Measurements from ENCODE around the gene SGTB. TPM values are rescaled to one million over a fixed set of nuclear protein-coding genes. Genes with fewer than 3 reads are reported as not detected.

The SGTB gene
- polyA plus RNA-seq, 1 donor from 2014 or later = 9.6 TPM

DNA sequence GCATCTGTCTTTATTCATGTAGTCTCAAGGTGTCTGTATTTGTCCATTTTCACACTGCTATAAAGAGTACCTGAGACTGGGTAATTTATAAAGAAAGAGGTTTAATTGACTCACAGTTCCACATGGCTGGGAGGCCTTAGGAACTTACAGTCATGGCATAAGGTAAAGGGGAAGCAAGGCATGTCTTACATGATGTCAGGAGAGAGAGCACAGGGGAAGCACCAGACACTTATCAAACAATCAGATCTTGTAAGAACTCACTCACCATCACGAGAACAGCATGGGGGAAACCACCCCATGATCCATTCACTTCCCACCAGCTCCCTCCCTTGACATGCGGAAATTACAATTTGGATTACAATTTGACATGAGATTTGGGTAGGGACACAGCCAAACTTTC lies 44.3 kb upstream of the SGTB start:
- Histone ChIP-seq H2AFZ (ENCODE audit: low read depth, low read length) (no peak overlapping the region), H4K20me1 (ENCODE audit: insufficient read depth) (no peaks in the 10 kb centered on the region), H3K9ac (ENCODE audit: low read length) (no peak overlapping the region), H3K27me3 (ENCODE audit: insufficient read depth, low read depth, low read length) (no peaks in the 10 kb centered on the region), H3K36me3 (ENCODE audit: insufficient read depth, low read length) (peaks cover 4% of the 10 kb centered on the region), H3K4me3 (ENCODE audit: low read length) (no peak overlapping the region), H3F3A (ENCODE audit: insufficient read depth, low read length, poor library complexity, severe bottlenecking) (no peaks in the 10 kb centered on the region), H3K4me2 (ENCODE audit: low read length) (no peak overlapping the region), H3K9me3 (ENCODE audit: low read length) (no peaks in the 10 kb centered on the region), H3K9me2 (ENCODE audit: insufficient read depth, low read length) (no peaks in the 10 kb centered on the region), H3K79me2 (replicated peaks; ENCODE audit: insufficient read depth, low read length) (no peaks in the 10 kb centered on the region), H3K27ac (ENCODE audit: low read length) (no peak overlapping the region)
- TF ChIP-seq TAF1 (IDR thresholded peaks at IDR 0.05; ENCODE audit: low read depth) (no peak), MXI1 (conservative IDR thresholded peaks at IDR 0.05; ENCODE audit: poor library complexity, severe bottlenecking) (no peak), RAD21 (conservative IDR thresholded peaks at IDR 0.05) (no peak), POLR2AphosphoS5 (IDR thresholded peaks at IDR 0.05) (no peak), EP300 (conservative IDR thresholded peaks at IDR 0.05; ENCODE audit: poor library complexity, severe bottlenecking) (no peak), EZH2 (IDR thresholded peaks at IDR 0.05; ENCODE audit: borderline replicate concordance, insufficient read depth, low read length, poor library complexity, severe bottlenecking) (no peak), SMC3 (conservative IDR thresholded peaks at IDR 0.05; ENCODE audit: poor library complexity) (no peak)
- TF ChIP-seq, protein P1, sequence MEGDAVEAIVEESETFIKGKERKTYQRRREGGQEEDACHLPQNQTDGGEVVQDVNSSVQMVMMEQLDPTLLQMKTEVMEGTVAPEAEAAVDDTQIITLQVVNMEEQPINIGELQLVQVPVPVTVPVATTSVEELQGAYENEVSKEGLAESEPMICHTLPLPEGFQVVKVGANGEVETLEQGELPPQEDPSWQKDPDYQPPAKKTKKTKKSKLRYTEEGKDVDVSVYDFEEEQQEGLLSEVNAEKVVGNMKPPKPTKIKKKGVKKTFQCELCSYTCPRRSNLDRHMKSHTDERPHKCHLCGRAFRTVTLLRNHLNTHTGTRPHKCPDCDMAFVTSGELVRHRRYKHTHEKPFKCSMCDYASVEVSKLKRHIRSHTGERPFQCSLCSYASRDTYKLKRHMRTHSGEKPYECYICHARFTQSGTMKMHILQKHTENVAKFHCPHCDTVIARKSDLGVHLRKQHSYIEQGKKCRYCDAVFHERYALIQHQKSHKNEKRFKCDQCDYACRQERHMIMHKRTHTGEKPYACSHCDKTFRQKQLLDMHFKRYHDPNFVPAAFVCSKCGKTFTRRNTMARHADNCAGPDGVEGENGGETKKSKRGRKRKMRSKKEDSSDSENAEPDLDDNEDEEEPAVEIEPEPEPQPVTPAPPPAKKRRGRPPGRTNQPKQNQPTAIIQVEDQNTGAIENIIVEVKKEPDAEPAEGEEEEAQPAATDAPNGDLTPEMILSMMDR (IDR thresholded peaks at IDR 0.05; ENCODE audit: poor library complexity, severe bottlenecking) = no peak
- TF ChIP-seq, protein P2, sequence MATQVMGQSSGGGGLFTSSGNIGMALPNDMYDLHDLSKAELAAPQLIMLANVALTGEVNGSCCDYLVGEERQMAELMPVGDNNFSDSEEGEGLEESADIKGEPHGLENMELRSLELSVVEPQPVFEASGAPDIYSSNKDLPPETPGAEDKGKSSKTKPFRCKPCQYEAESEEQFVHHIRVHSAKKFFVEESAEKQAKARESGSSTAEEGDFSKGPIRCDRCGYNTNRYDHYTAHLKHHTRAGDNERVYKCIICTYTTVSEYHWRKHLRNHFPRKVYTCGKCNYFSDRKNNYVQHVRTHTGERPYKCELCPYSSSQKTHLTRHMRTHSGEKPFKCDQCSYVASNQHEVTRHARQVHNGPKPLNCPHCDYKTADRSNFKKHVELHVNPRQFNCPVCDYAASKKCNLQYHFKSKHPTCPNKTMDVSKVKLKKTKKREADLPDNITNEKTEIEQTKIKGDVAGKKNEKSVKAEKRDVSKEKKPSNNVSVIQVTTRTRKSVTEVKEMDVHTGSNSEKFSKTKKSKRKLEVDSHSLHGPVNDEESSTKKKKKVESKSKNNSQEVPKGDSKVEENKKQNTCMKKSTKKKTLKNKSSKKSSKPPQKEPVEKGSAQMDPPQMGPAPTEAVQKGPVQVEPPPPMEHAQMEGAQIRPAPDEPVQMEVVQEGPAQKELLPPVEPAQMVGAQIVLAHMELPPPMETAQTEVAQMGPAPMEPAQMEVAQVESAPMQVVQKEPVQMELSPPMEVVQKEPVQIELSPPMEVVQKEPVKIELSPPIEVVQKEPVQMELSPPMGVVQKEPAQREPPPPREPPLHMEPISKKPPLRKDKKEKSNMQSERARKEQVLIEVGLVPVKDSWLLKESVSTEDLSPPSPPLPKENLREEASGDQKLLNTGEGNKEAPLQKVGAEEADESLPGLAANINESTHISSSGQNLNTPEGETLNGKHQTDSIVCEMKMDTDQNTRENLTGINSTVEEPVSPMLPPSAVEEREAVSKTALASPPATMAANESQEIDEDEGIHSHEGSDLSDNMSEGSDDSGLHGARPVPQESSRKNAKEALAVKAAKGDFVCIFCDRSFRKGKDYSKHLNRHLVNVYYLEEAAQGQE (IDR thresholded peaks at IDR 0.05; ENCODE audit: borderline replicate concordance) = no peak

DNA sequence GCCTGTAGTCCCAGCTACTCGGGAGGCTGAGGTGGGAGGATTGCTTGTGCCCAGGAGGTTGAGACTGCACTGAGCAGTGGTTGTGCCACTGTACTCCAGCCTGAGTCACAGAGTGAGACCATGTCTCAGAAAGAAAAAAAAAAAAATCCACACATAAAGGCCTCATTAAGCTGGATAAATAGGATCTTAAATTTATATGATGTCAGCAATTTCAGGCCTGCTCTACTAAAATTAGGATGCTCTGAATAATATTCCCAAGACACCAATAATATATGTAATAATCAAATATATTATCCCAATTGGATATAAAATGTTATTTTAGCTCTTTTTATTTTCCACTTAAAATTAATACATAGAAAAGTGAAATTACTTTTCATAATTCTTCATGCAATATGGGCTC lies 43.7 kb upstream of the SGTB start:
- Histone ChIP-seq H2AFZ (ENCODE audit: low read depth, low read length) (no peak overlapping the region), H4K20me1 (ENCODE audit: insufficient read depth) (no peaks in the 10 kb centered on the region), H3F3A (ENCODE audit: insufficient read depth, low read length, poor library complexity, severe bottlenecking) (no peaks in the 10 kb centered on the region), H3K4me2 (ENCODE audit: low read length) (no peak overlapping the region), H3K9ac (ENCODE audit: low read length) (no peak overlapping the region), H3K9me2 (ENCODE audit: insufficient read depth, low read length) (no peaks in the 10 kb centered on the region), H3K4me3 (ENCODE audit: low read length) (no peak overlapping the region), H3K9me3 (ENCODE audit: low read length) (no peaks in the 10 kb centered on the region), H3K27ac (ENCODE audit: low read length) (no peak overlapping the region), H3K79me2 (replicated peaks; ENCODE audit: insufficient read depth, low read length) (no peaks in the 10 kb centered on the region), H3K27me3 (ENCODE audit: insufficient read depth, low read depth, low read length) (no peaks in the 10 kb centered on the region), H3K36me3 (ENCODE audit: insufficient read depth, low read length) (peaks cover 4% of the 10 kb centered on the region)
- TF ChIP-seq, protein P1 (IDR thresholded peaks at IDR 0.05; ENCODE audit: poor library complexity, severe bottlenecking) = no peak
- TF ChIP-seq RAD21 (conservative IDR thresholded peaks at IDR 0.05) (no peak), POLR2AphosphoS5 (IDR thresholded peaks at IDR 0.05) (no peak), MXI1 (conservative IDR thresholded peaks at IDR 0.05; ENCODE audit: poor library complexity, severe bottlenecking) (no peak)
- TF ChIP-seq, protein P2 (IDR thresholded peaks at IDR 0.05; ENCODE audit: borderline replicate concordance) = no peak
